Measurements from ENCODE around the gene MYH6. TPM values are rescaled to one million over a fixed set of nuclear protein-coding genes. Genes with fewer than 3 reads are reported as not detected.
"Not testable (repeated sequence)": the region's sequence is repeated elsewhere in the genome, so short reads cannot be mapped to it uniquely, and the experiment has no call there.

MYH6 gene
- total RNA-seq, 1 experiment from 2014 or later: not detected

DNA sequence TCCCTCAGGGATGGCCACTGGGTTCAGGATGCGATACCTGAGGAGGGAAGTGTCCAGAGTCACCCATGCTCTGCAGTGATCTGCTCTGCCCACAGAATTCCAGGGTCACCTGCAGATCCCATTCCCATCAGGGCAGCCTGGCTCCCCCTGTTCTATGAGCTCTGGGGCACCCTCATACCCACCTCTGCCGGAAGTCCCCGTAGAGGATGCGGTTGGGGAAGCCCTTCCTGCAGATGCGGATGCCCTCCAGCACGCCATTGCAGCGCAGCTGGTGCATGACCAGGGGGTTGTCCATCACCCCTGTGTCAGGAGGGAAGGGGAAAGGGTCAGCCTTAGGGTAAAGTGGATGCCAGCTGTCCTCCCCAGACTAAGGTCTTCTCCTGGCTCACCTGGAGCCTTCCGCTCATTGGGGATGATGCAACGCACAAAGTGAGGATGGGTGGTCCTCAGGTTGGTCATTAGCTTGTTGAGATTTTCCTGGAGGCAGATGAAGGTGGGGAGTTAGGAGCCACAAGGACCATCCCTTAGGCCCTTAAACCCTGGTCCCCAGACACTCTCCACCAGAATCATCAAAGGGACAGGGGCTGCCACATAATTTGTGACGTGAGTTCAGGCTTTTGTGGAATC lies 11.2 kb downstream of the MYH6 start:
- no peak for DNase-seq (ENCODE audit: low read depth)

DNA sequence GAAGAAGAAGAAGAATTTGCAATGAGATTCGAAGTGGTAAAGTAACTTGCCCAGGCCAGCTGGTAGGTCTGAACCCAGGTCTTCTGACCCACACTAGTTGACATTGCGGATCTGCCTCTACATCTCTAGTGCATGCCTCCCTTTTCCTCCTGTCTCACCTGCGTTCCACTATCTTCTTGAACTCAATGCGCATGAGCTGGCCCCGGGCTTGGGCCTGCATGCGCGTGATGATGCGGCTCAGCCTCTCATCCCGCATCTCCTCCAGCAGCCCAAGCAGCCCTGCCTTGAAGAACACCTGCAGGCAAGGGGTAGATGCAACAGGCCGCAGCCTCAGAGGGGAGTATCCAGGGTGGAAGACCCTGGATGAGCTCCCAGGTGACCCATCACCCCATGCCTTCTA lies 11.9 kb downstream of the MYH6 start:
- DNase-seq (ENCODE audit: low read depth): no peak

DNA sequence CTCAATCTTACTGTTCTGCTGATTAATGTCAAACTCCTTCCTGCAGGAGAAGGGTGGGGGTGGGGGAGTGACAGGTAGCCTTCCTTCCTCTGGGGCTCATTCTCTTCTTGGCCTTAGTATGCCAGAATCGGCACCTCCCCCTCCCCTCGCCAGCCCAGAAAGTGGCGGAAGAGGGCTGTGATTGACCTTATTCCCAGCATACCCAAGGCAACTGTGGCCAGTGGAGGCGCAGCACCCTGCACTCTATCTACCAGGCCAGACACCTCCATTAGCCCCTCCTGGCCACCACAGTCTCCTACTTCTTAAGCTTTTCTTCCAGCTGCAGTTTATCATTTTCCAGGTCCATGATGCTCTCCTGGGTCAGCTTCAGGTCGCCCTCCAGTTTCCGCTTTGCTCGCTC lies 15.5 kb downstream of the MYH6 start:
- no peak for DNase-seq (ENCODE audit: low read depth)

DNA sequence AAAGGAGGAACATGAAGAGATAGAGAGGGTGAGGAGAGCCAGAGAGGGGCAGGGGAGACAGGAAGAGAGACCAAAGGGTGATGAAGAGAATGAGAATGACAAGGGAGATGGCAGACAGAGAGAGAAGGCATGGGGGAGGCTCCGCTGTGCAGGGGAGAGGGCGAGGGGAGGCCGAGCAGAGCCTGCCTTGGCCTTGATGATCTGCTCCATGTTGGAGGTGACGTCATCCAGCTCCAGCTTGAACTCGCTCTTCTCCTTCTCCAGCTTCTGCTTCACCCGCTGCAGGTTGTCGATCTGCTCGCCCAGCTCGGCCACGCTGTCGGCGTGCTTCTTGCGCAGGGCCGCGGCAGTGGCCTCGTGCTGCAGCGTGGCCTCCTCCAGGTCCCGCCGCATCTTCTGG lies 18.2 kb downstream of the MYH6 start:
- DNase-seq (ENCODE audit: low read depth): not testable (repeated sequence)

DNA sequence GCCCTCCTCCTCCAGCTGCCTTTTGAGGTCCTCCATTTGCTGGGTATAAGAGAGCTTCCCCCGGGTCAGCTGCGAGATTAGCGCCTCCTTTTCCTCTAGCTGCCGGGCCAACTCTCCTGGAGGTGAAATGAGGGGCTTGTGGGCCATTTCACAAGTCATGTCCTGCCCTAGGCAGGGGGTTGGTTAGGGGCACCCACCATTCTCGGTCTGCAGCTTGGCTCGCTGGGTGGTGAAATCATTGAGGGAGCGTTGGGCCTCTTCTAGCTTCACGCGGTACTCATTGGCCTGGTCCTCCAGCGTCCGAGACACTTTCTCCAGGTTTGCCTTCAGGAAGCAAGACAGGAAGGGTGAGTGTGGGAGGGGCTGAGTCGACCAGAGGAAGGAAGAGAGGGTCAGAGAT lies 18.7 kb downstream of the MYH6 start:
- no peak for DNase-seq (ENCODE audit: low read depth)

DNA sequence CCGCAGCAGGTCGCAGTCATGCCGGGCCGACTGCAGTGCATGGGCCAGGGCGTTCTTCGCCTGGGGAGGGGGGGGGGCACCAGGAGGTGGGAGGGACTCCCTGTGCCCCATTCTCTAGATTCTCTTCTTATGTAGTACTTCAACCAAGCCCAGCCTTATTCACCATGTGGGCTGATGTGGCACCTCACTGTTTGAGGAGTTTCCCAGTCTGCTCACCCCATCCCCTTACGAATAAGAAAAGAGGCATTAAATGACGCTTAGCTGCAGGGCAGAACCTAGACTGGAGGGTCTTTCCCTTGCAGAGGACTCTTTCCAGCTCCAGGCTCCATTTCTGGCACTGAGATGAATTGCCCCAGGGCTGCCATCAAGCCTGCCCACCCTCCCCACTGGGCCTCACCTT lies 19.1 kb downstream of the MYH6 start:
- no peak for DNase-seq (ENCODE audit: low read depth)

DNA sequence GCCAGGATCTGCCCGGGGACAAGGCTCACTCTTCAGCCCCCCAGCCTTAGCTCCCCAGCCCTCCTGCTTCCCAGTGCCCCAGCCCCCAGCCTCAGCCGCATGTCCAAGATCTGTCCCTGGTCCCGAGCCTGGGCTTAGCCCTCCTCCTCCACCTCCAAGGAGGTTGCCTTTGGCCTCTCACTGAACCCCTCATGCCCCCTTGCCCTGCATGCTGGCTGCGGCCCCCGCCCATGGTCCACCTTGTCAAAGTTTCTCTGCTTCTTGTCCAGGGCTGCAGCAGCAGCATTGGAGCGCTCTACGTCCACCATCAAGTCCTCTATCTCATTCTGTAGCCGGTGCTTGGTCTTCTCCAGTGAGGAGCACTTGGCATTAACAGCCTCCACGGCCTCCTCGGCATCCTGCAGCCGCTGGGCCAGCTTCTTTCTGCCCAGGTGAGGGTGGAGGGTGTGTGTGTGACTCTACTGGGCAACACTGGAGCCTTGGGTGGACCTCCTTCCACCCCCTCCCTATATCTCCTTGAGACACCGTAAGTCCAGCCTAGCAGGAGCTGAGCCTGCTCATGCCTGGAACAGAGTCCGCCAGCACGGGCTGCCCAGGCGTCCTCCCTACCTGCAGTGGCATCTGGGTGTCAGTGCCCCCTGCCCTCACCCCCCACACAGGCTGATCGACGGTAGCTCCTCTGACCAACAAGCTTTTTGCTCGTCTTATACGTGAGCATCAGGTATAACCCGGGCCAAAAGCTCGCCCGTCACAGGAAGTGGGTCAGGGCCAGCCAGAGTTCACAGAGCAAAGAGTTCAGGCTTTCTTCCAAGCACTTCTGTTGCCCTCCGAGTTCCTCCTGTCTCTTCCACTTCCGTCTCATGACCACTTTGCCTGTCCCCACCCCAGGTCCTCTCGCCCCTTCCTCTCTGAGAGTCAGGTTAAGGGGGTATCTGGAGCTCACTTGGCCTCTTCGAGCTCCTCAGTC lies 19.9 kb downstream of the MYH6 start:
- DNase-seq (ENCODE audit: low read depth): no peak

DNA sequence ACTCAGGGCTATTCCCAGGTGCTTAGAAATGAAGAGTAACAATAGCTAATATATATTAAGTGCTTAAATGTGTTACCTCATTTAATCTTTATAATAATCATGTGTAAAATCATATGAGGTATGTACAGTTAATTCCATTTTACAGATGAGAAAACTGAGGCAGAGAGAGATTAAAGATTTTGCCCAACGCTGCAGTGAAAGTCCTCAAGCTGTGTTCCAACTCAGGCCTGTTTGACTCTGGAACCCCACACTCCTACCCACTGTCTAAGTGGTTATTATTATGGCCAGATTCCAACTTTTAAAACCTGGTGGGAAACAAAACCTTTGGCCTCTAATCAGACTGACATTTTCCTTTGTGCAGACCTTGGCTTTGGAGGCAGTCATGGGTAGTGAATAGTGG lies 21.1 kb downstream of the MYH6 start:
- no peak for DNase-seq (ENCODE audit: low read depth)

DNA sequence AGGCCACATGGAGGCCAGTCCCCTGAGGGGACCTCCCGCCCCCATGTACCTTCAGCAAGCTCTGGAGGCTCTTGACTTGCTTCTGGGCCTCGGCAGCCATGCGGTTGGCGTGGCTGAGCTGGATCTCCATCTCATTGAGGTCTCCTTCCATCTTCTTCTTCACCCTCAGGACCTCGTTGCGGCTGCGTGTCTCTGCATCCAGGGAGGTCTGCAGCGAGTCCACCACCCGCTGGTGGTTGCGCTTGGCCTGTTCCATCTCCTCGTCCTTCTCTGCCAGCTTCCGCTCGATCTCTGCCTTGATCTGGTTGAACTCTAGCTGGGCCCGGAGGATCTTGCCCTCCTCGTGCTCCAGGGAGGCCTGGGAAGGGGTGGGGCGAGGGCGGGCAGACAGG lies 21.8 kb downstream of the MYH6 start:
- DNase-seq (ENCODE audit: low read depth): not testable (repeated sequence)

DNA sequence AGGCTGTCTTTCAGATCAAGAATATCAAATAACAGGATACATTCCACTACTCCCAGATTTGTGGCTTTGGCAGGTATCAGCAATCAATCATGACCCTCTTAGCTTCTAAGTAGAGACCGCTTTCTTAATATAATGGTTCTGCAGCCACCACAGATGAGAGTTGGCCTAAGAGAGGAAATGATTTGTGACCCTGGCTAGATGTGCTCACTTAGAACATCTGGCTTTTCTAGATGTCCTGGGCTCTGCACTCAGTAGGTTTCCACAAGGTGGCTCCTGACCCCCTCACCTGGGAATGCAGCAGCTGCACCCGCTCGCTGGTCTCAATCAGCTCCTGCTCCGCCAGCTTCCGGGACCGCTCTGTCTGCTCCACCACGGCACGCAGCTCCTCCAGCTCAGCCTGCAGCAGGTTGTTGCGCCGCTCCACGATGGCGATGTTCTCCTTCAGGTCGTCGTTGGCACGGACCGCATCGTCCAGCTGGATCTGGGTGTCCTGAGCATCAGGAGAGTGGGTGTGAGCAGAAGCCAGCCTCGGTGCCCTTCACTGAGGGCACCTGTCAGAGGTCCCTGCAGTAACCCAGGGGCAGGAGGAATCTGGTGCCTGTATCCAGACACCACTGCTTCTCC lies 22.3 kb downstream of the MYH6 start:
- no peak for DNase-seq (ENCODE audit: low read depth)

DNA sequence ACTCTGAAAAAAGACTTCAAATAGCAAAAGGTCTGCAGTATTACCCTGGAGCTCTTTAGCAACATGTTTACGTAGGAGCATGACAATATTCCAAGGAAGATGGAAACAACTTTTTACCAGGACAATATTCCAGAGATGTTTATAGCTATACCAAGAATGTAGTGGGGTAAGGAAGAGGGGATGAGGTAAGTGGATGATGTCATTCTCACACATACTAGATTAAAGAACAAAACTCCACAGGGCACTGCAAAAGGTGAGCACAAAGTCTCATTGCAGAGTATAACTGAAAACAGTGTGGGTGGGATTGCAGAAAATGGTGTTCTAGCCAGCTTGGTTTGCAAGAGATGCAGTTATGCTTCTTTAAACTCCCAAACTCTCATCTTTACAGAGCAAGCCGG lies 22.8 kb downstream of the MYH6 start:
- no peak for DNase-seq (ENCODE audit: low read depth)

DNA sequence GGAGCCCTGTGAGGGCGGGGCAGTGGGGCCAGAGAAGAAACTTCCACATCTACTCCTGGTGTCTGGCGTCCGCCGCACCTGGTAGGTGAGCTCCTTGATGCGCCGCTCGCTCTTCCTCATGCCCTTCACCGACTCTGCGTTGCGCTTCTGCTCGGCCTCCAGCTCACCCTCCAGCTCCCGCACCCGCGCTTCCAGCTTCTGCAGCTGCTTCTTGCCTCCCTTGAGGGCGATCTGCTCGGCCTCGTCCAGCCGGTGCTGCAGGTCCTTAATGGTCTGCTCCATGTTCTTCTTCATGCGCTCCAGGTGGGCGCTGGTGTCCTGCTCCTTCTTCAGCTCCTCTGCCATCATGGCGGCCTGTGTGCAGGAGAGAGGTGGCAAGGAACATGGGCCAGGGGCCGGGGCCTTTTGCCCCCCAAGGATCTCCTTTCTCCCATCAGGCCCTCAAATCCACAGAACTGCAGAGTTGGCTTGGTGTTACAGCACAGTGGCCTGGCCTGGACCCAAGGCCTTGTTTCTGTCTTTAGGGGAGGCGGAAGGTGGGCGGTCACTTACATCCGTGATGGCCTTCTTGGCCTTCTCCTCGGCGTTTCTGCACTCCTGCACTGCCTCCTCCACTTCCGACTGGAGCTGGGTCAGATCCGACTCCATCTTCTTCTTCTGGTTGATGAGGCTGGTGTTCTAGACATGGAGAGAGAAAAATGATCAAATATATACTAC lies 23.6 kb downstream of the MYH6 start:
- no peak for DNase-seq (ENCODE audit: low read depth)

DNA sequence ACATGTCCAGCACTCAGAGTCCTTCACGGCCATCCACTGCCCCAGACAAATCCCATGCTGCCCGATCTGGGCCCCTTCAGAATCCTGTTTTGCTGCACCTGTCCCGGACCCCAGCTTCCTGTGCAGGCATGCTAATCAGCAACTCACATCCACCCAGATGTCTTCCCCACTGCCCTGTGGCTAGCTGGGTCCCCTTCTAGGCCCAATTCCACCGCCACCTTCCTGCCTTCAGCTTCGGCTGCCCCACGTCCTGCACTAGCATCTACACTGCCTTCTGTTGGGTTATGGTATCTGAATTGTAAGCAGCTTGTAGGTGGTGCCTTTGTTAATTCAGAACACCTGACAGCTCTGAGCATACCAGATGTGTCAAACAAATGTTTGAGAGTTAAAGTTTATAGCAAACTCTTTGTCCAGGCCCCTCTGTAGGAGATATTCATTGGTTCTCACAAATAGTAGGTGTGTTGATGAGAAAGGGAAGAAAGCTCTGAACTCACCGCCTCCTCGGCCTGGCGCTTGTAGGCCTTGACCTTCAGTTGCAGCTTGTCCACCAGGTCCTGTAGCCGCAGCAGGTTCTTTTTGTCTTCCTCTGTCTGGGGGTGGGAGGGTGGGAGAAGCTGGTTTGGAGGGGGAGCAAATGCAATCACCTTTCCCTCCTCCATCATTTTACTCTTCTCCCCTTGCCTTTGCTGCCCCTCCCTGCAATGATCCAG lies 25.2 kb downstream of the MYH6 start:
- no peak for DNase-seq (ENCODE audit: low read depth)

DNA sequence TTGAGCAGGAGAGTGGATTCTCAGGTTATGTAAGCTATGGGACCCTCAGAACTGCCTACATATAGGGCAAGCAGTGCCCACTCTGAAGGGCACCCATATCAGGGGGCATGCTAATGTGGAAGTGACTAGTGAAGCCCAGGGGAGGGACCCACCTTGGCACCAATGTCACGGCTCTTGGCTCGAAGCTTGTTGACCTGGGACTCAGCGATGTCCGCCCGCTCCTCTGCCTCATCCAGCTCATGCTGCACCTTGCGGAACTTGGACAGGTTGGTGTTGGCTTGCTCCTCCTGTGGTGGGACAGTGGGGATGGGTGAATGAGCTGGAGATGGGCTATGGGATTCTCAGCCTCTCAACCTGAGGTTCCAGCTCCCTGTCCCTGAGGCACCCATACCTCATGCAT lies 25.8 kb downstream of the MYH6 start:
- no peak for DNase-seq (ENCODE audit: low read depth)

DNA sequence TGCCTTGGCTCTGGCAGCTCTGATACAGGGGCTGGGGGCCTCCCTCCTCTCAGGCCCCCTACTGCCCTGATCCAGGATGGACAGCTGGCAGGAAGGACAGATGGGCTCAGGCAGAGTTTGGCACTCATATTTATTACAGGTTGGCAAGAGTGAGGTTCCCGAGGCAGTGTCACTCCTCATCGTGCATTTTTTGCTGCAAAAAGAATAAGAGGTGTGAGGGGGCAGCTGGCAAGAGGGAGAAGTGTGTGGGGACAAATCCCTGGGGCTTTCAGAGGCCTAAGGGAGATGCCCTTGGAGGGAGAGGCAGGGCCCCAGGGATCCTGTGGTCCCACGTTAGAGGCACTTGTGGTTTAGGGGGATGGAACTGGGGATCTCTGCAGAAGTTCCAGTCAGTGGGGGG lies 26.2 kb downstream of the MYH6 start:
- no peak for DNase-seq (ENCODE audit: low read depth)

DNA sequence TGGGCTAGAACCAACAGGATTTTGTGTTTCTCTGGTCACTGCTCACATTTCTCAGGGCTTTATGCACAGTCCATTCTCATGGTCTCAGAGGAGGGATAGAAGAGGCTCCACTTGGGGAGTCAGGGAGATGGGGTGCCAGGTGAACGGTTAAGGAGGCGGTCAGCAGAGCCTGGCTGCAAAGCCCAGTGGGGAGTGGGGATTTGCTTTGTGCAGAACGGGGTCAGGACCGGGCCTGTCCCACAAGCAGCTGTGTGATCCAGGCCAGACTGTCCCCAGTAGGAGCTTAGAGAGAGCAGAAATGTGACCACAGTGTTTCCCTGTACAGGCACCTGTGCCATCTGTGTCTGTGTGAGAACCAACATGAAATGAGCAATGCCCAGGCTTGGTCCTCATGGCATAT lies 27.1 kb downstream of the MYH6 start:
- DNase-seq (ENCODE audit: low read depth): no peak

DNA sequence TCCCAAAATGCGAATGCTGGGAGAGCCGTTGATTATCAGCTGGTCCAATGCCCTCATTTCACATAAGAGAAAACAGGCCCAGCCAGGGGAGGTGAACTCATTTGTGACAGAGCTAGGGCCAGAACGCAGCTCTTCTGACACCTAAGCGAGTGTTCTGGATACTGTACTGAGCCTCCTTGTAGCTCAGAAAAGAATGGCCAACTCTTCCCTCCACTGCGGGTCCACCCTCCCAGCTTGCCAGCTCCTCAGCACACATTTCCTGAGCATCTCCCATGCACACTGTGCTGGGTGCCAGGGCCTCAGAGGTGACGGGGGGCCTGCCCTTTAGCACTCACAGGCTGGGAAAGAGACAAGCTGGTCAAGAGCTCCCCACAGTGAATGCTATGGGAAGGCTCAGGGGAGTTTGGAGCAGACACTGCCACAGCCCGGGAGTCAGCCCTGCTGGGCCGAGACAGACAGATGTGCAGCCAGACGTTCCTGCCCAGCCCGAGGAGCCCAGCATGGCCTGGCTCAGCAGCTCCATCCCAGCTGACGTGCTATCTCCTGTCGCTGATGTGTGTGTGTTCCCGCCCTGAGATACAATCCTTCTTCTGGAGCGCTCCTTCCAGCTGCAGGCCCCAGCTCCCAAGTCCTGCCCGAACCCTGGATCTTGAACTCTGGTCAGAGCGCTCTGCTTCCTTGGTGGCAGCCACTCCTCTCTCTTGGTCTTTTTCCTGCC lies 27.7 kb downstream of the MYH6 start:
- no peak for DNase-seq (ENCODE audit: low read depth)

DNA sequence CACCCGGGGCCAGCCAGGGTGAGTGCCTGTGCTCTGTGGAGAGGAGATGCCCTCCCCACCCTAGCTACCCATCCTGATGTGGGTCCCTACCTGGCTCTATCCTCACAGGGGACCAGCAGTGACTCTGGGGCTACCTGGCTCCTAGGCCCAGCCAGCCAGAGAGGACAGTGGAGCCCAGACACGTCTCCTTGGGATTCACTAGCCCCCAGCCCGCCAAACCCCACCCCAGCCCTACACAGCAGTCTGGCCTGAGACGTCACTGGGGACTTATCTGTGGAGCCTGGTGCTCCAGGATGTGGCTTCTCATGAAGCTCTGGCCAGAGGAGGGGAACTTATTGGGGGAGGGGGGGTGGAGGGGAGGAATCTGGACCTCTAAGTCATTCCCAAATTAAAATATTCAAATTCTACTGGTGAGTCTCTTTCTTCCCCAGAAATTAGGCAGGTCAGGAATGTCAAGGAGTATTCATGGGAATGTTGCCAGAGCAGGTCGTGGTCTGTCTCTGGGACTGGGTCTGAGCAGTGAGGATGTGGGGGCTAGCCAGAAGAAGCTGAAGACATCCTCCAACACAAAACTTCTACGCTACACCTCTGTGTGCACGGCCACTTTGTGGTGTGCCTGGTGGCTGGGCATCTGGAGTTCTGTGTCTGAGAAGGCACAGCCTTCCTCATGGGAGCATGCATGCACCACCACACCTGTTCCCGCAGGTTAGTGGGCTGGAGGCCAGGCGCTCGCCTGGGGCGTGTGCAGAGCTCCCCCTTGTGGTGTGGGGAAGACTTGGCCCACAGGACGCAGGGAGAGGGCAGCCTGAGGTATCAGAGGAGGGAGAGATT lies 28.5 kb downstream of the MYH6 start:
- peak; percentile 25 for DNase-seq (ENCODE audit: low read depth)

DNA sequence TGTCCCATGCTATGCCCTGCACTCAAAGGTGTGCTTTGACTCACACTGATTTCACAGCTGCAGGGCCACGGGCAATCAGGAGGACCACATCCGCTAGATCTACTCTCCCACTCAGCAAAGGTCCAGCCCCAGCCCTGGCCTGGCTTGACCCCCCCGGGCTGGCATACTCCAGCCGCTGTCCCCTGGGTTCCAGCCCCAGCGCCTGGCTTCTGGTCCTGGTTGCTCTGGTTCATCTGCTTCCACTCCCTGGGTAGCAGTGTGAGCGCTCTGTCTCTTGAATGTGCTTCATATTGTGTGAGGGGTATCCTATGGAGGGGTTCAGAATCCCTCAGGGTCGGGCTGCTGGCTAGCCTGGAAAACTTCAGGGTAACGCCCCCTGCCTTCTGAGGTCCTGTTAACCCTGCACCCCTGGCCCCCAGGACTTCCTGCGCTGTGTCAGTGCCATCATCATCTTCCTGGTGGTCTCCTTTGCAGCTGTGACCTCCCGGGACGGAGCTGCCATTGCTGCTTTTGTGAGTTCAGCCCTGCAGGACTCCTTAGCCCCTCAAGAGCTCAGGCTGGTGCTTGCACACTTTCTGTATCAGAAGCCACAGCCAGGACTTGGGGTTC lies 29.4 kb downstream of the MYH6 start:
- DNase-seq (ENCODE audit: low read depth): no peak
